Keratinocyte (primary cell): ENCODE results near the gene OTOF. TPM values are rescaled to one million over a fixed set of nuclear protein-coding genes. Genes with fewer than 3 reads are reported as not detected.

Experiments used
- DNase-seq: peaks from one replicate; pipeline ENCODE4 v3.0.0-alpha.2; 2011; ENCODE audit warnings: low read depth, missing footprints, low spot score
- FAIRE-seq: peaks from 2 replicates; lab custom pipeline; 2011; peaks lifted over from hg19 to GRCh38; lab: Jason Lieb, UNC
- H2AFZ ChIP-seq: 2 replicates; pipeline ENCODE4 v1.6.0; 2012; ENCODE audit warnings: low read length, control low read depth, inconsistent platforms; ENCODE audit not compliant: control insufficient read depth
- H3K27ac ChIP-seq: 2 replicates; pipeline ENCODE4 v1.5.1; 2011; ENCODE audit warnings: low read length; ENCODE audit not compliant: control insufficient read depth, insufficient read depth
- H3K27me3 ChIP-seq: 3 replicates; pipeline ENCODE4 v1.6.0; 2011; ENCODE audit warnings: low read length; ENCODE audit not compliant: control insufficient read depth, insufficient read depth; ENCODE audit errors: extremely low read depth
- H3K36me3 ChIP-seq, 2 experiments: 2 replicates in 1 of 2; 3 replicates in 1 of 2; pipeline ENCODE4 v1.5.1; 2011; ENCODE audit warnings: low read length in 2 of 2, mild to moderate bottlenecking in 1 of 2; ENCODE audit not compliant: control insufficient read depth in 2 of 2, insufficient read depth in 2 of 2; ENCODE audit errors: extremely low read depth in 1 of 2
- H3K4me1 ChIP-seq: 3 replicates; pipeline ENCODE4 v1.5.1; 2011; ENCODE audit warnings: low read length; ENCODE audit not compliant: control insufficient read depth, insufficient read depth; ENCODE audit errors: extremely low read depth
- H3K4me2 ChIP-seq: 3 replicates; pipeline ENCODE4 v1.6.0; 2011; ENCODE audit warnings: low read depth, low read length; ENCODE audit not compliant: control insufficient read depth, insufficient read depth; ENCODE audit errors: extremely low read depth
- H3K4me3 ChIP-seq, 3 experiments: fragments of 200-600 bp in 1 of 3; sonication (generic) in 1 of 3; 2 replicates in 2 of 3; 3 replicates in 1 of 3; pipeline ENCODE4 v1.5.1; 2011 to 2016; ENCODE audit warnings: low read length in 3 of 3, mild to moderate bottlenecking in 3 of 3, control low read depth in 2 of 3, inconsistent platforms in 1 of 3, low read depth in 1 of 3, mixed read lengths in 1 of 3, mixed run types in 1 of 3, moderate library complexity in 1 of 3; ENCODE audit not compliant: control insufficient read depth in 2 of 3, insufficient read depth in 2 of 3; ENCODE audit errors: extremely low read depth in 1 of 3
- H3K79me2 ChIP-seq: 2 replicates; pipeline ENCODE4 v1.6.0; 2012; ENCODE audit warnings: low read length; ENCODE audit not compliant: control insufficient read depth, insufficient read depth
- H3K9ac ChIP-seq: 3 replicates; pipeline ENCODE4 v1.6.0; 2011; ENCODE audit warnings: low read length; ENCODE audit not compliant: control insufficient read depth, insufficient read depth; ENCODE audit errors: extremely low read depth
- H3K9me1 ChIP-seq: 3 replicates; pipeline ENCODE4 v1.6.0; 2011; ENCODE audit warnings: low read length; ENCODE audit not compliant: control insufficient read depth, insufficient read depth; ENCODE audit errors: extremely low read depth
- H3K9me3 ChIP-seq: 2 replicates; pipeline ENCODE4 v1.5.1; 2012; ENCODE audit warnings: low read depth, low read length; ENCODE audit not compliant: control insufficient read depth
- H4K20me1 ChIP-seq: 3 replicates; pipeline ENCODE4 v1.6.0; 2011; ENCODE audit warnings: low read length; ENCODE audit not compliant: control insufficient read depth, insufficient read depth; ENCODE audit errors: extremely low read depth
- CTCF ChIP-seq, 3 experiments: IDR thresholded peaks in 1 of 3; conservative IDR thresholded peaks in 1 of 3; optimal IDR thresholded peaks in 1 of 3; 2 replicates in 2 of 3; 3 replicates in 1 of 3; pipeline versions ENCODE3 to v1.5.1; 2011; ENCODE audit warnings: low read length in 3 of 3, mild to moderate bottlenecking in 3 of 3, moderate library complexity in 2 of 3, control low read depth in 1 of 3, inconsistent platforms in 1 of 3; ENCODE audit not compliant: insufficient read depth in 2 of 3; ENCODE audit errors: extremely low read depth in 1 of 3
- EZH2 ChIP-seq: IDR thresholded peaks from one replicate; pipeline ENCODE4 v1.6.1; 2012; ENCODE audit warnings: inconsistent platforms, mild to moderate bottlenecking, low read length, moderate library complexity
- dilution Hi-C: fragments of 300-500 bp; cut with MboI; formaldehyde crosslinking; loops from one replicate; pipeline ENCODE4 v1.7.0; 2020; ENCODE audit warnings: low sequenced_read_pairs; ENCODE audit not compliant: extremely low pct_ligation_motif_present
- polyA plus RNA-seq, 5 experiments: library from polyadenylated mRNA; depleted of rRNA in 3 of 5; stranded (reverse) in 3 of 5; stranded (forward) in 1 of 5; unstranded in 1 of 5; fragments of >200 nt; gene quantifications; 1 replicate in 1 of 5; 2 replicates in 3 of 5; 3 replicates in 1 of 5; pipeline versions ENCODE4 v1.2.1 to v1.2.3, GENCODE V29; 2011 to 2012; ENCODE audit warnings: missing spikeins in 2 of 5, low read depth in 1 of 5, low replicate concordance in 1 of 5

Gene OTOF
- polyA plus RNA-seq, 1 donor (not counting 4 experiments of a cell fraction or from before 2014, with no cell fraction given) = not detected

GRCh38 chr2:26475037-26475436 is 2.9 kb downstream of the OTOF start:
- Histone ChIP-seq H3K9me1 (no peaks in the 10 kb centered on the region), H3K79me2 (no peaks in the 10 kb centered on the region), H3K27ac (no peak overlapping the region), H3K36me3 (no peaks in the 10 kb centered on the region), H2AFZ (no peak overlapping the region), H3K9me3 (no peaks in the 10 kb centered on the region), H3K4me2 (no peak overlapping the region), H3K4me1 (no peaks in the 10 kb centered on the region), H4K20me1 (no peaks in the 10 kb centered on the region), H3K4me3 (no peak overlapping the region), H3K27me3 (no peaks in the 10 kb centered on the region), H3K9ac (no peak overlapping the region)
- no peak for DNase-seq
- TF ChIP-seq CTCF (optimal IDR thresholded peaks at IDR 0.05 in 1 of 3, IDR thresholded peaks at IDR 0.05 in 1 of 3, conservative IDR thresholded peaks at IDR 0.05 in 1 of 3; ENCODE audit: extremely low read depth in 1 of 3, insufficient read depth in 2 of 3, low read length in 3 of 3) (no peak), EZH2 (no peak)
- dilution Hi-C loops = no loop called here
- FAIRE-seq = no peak

- Histone ChIP-seq H3K4me1 (no peaks in the 10 kb centered on the region), H4K20me1 (no peaks in the 10 kb centered on the region), H3K9ac (no peak overlapping the region), H3K27me3 (no peaks in the 10 kb centered on the region), H3K36me3 (no peaks in the 10 kb centered on the region), H3K27ac (no peak overlapping the region), H3K79me2 (no peaks in the 10 kb centered on the region), H3K9me3 (no peaks in the 10 kb centered on the region), H2AFZ (no peak overlapping the region), H3K9me1 (no peaks in the 10 kb centered on the region), H3K4me2 (no peak overlapping the region), H3K4me3 (no peak overlapping the region)
- FAIRE-seq (no peak), DNase-seq (no peak)
- dilution Hi-C loops = no loop called here
- TF ChIP-seq EZH2 (no peak), CTCF (optimal IDR thresholded peaks at IDR 0.05 in 1 of 3, IDR thresholded peaks at IDR 0.05 in 1 of 3, conservative IDR thresholded peaks at IDR 0.05 in 1 of 3; ENCODE audit: extremely low read depth in 1 of 3, insufficient read depth in 2 of 3, low read length in 3 of 3) (no peak)
Measured at GRCh38 chr2:26474261-26474785, 3.6 kb downstream of the OTOF start.
